Measurements from ENCODE around the gene LPAR2. TPM values are rescaled to one million over a fixed set of nuclear protein-coding genes. Genes with fewer than 3 reads are reported as not detected.

Gene LPAR2
- total and polyA plus RNA-seq, 2 experiments from 2014 or later, result 39.4 to 63.1 TPM

GRCh38 chr19:19672816-19673215 is 44.8 kb upstream of the LPAR2 start:
- H3K4me1 Mint-ChIP-seq, result peaks cover 17% of the 10 kb centered on the region; the same call in 2 of the 3 replicates
- peaks cover 3% of the 10 kb centered on the region; the same call in 2 of the 3 replicates for H3K9me3 Mint-ChIP-seq
- no peak overlapping the region for H3K27ac ChIP-seq (ENCODE audit: low read depth)
- TF ChIP-seq POLR2AphosphoS5 (IDR thresholded peaks at IDR 0.05; ENCODE audit: low read depth) (no peak), NANOG (IDR thresholded peaks at IDR 0.05; ENCODE audit: borderline replicate concordance) (no peak), REST (IDR thresholded peaks at IDR 0.05; ENCODE audit: unreplicated experiment) (no peak), JUNB (IDR thresholded peaks at IDR 0.05; ENCODE audit: unreplicated experiment) (no peak), CTCF (conservative IDR thresholded peaks at IDR 0.05; ENCODE audit: low read depth in 2 of 2) (no peak), EZH2phosphoT487 (IDR thresholded peaks at IDR 0.05; ENCODE audit: unreplicated experiment) (no peak), ETS1 (IDR thresholded peaks at IDR 0.05) (no peak), STAT1 (IDR thresholded peaks at IDR 0.05; ENCODE audit: unreplicated experiment) (no peak), CREB1 (CRISPR knock-in tag; IDR thresholded peaks at IDR 0.05; ENCODE audit: low read depth) (no peak), ZNF462 (CRISPR knock-in tag; IDR thresholded peaks at IDR 0.05) (no peak), ZNF331 (CRISPR knock-in tag; IDR thresholded peaks at IDR 0.05; ENCODE audit: low read depth) (no peak), ZNF114 (CRISPR knock-in tag; IDR thresholded peaks at IDR 0.05) (no peak), EZH2 (IDR thresholded peaks at IDR 0.05; ENCODE audit: low read depth, unreplicated experiment) (no peak)
- no peak overlapping the region for H3K4me2 ChIP-seq
- H3F3A ChIP-seq (replicated peaks; ENCODE audit: low read depth), result peaks cover 18% of the 10 kb centered on the region
- peaks cover 13% of the 10 kb centered on the region for H3K4me1 ChIP-seq (ENCODE audit: insufficient read depth)
- peaks cover 69% of the 10 kb centered on the region for H3K36me3 Mint-ChIP-seq (ENCODE audit: low read depth)
- no peak overlapping the region for H3K4me3 ChIP-seq
- DNase-seq (ENCODE audit: low spot score), result no peak
- peaks cover 82% of the 10 kb centered on the region for H3K79me2 ChIP-seq (replicated peaks; ENCODE audit: insufficient read depth)
- H4K20me1 ChIP-seq (replicated peaks; ENCODE audit: insufficient read depth), result peaks cover 57% of the 10 kb centered on the region
- peaks cover 15% of the 10 kb centered on the region for H3K27me3 Mint-ChIP-seq (ENCODE audit: insufficient read depth, low read depth, poor library complexity)
- H3K27me3 ChIP-seq (ENCODE audit: insufficient read depth), result no peaks in the 10 kb centered on the region
- no peak overlapping the region for H3K27ac Mint-ChIP-seq
- H3K36me3 ChIP-seq (ENCODE audit: insufficient read depth), result peaks cover 22% of the 10 kb centered on the region
- H2AFZ ChIP-seq, result no peak overlapping the region
- ATAC-seq, result no peak
- no peaks in the 10 kb centered on the region for H3K9me2 ChIP-seq (ENCODE audit: insufficient read depth)
- H3K4me3 Mint-ChIP-seq, result no peak overlapping the region

All from GM23338 (cell line).